ENCODE data around the gene CORO2B. TPM values are rescaled to one million over a fixed set of nuclear protein-coding genes. Genes with fewer than 3 reads are reported as not detected.

Gene CORO2B
- polyA plus RNA-seq, 1 donor from 2014 or later: 15.1 TPM

GRCh38 chr15:68599153-68599545 lies 20.4 kb downstream of the CORO2B start:
- Histone ChIP-seq H3F3A (ENCODE audit: insufficient read depth, low read length, poor library complexity, severe bottlenecking) (no peaks in the 10 kb centered on the region), H3K4me2 (ENCODE audit: low read length) (no peak overlapping the region), H4K20me1 (ENCODE audit: insufficient read depth) (no peaks in the 10 kb centered on the region), H3K9ac (ENCODE audit: low read length) (peak overlapping the region; percentile 36), H3K27ac (ENCODE audit: low read length) (peak overlapping the region; percentile 55), H2AFZ (ENCODE audit: low read depth, low read length) (no peak overlapping the region), H3K4me3 (ENCODE audit: low read length) (peak overlapping the region; percentile 46), H3K27me3 (ENCODE audit: insufficient read depth, low read depth, low read length) (no peaks in the 10 kb centered on the region), H3K9me2 (ENCODE audit: insufficient read depth, low read length) (no peaks in the 10 kb centered on the region), H3K9me3 (ENCODE audit: low read length) (no peaks in the 10 kb centered on the region), H3K79me2 (replicated peaks; ENCODE audit: insufficient read depth, low read length) (peaks cover 25% of the 10 kb centered on the region), H3K36me3 (ENCODE audit: insufficient read depth, low read length) (no peaks in the 10 kb centered on the region)
- no peak for TF ChIP-seq SMC3 (conservative IDR thresholded peaks at IDR 0.05; ENCODE audit: poor library complexity)
- TF ChIP-seq POLR2AphosphoS5 (IDR thresholded peaks at IDR 0.05): no peak
- no peak for TF ChIP-seq EP300 (conservative IDR thresholded peaks at IDR 0.05; ENCODE audit: poor library complexity, severe bottlenecking)
- TF ChIP-seq, protein P1, sequence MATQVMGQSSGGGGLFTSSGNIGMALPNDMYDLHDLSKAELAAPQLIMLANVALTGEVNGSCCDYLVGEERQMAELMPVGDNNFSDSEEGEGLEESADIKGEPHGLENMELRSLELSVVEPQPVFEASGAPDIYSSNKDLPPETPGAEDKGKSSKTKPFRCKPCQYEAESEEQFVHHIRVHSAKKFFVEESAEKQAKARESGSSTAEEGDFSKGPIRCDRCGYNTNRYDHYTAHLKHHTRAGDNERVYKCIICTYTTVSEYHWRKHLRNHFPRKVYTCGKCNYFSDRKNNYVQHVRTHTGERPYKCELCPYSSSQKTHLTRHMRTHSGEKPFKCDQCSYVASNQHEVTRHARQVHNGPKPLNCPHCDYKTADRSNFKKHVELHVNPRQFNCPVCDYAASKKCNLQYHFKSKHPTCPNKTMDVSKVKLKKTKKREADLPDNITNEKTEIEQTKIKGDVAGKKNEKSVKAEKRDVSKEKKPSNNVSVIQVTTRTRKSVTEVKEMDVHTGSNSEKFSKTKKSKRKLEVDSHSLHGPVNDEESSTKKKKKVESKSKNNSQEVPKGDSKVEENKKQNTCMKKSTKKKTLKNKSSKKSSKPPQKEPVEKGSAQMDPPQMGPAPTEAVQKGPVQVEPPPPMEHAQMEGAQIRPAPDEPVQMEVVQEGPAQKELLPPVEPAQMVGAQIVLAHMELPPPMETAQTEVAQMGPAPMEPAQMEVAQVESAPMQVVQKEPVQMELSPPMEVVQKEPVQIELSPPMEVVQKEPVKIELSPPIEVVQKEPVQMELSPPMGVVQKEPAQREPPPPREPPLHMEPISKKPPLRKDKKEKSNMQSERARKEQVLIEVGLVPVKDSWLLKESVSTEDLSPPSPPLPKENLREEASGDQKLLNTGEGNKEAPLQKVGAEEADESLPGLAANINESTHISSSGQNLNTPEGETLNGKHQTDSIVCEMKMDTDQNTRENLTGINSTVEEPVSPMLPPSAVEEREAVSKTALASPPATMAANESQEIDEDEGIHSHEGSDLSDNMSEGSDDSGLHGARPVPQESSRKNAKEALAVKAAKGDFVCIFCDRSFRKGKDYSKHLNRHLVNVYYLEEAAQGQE (IDR thresholded peaks at IDR 0.05; ENCODE audit: borderline replicate concordance): no peak
- no peak for TF ChIP-seq MXI1 (conservative IDR thresholded peaks at IDR 0.05; ENCODE audit: poor library complexity, severe bottlenecking)
- TF ChIP-seq EZH2 (IDR thresholded peaks at IDR 0.05; ENCODE audit: borderline replicate concordance, insufficient read depth, low read length, poor library complexity, severe bottlenecking): no peak
- no peak for TF ChIP-seq RAD21 (conservative IDR thresholded peaks at IDR 0.05)
- no peak for TF ChIP-seq TAF1 (IDR thresholded peaks at IDR 0.05; ENCODE audit: low read depth)
- no peak for TF ChIP-seq CTCF (IDR thresholded peaks at IDR 0.05; ENCODE audit: poor library complexity, severe bottlenecking)

- Histone ChIP-seq H4K20me1 (ENCODE audit: insufficient read depth) (no peaks in the 10 kb centered on the region), H3K27ac (ENCODE audit: low read length) (peak overlapping the region; percentile 55), H3K4me3 (ENCODE audit: low read length) (peak overlapping the region; percentile 46), H3K9ac (ENCODE audit: low read length) (peak overlapping the region; percentile 36), H3F3A (ENCODE audit: insufficient read depth, low read length, poor library complexity, severe bottlenecking) (no peaks in the 10 kb centered on the region), H3K79me2 (replicated peaks; ENCODE audit: insufficient read depth, low read length) (peaks cover 25% of the 10 kb centered on the region), H2AFZ (ENCODE audit: low read depth, low read length) (no peak overlapping the region), H3K9me3 (ENCODE audit: low read length) (no peaks in the 10 kb centered on the region), H3K36me3 (ENCODE audit: insufficient read depth, low read length) (no peaks in the 10 kb centered on the region), H3K27me3 (ENCODE audit: insufficient read depth, low read depth, low read length) (no peaks in the 10 kb centered on the region), H3K4me2 (ENCODE audit: low read length) (no peak overlapping the region), H3K9me2 (ENCODE audit: insufficient read depth, low read length) (no peaks in the 10 kb centered on the region)
- TF ChIP-seq SMC3 (conservative IDR thresholded peaks at IDR 0.05; ENCODE audit: poor library complexity) (peak; percentile 14), MXI1 (conservative IDR thresholded peaks at IDR 0.05; ENCODE audit: poor library complexity, severe bottlenecking) (peak; percentile 25), CTCF (IDR thresholded peaks at IDR 0.05; ENCODE audit: poor library complexity, severe bottlenecking) (peak; percentile 12), EP300 (conservative IDR thresholded peaks at IDR 0.05; ENCODE audit: poor library complexity, severe bottlenecking) (peak; percentile 54), POLR2AphosphoS5 (IDR thresholded peaks at IDR 0.05) (peak; percentile 8)
- TF ChIP-seq, protein P1 (IDR thresholded peaks at IDR 0.05; ENCODE audit: borderline replicate concordance): no peak
These were observed 20.8 kb downstream of the CORO2B start for GRCh38 chr15:68599560-68600071.

Data from neural cell (in vitro differentiated cells).